HCT116 (cell line): ENCODE results near the gene ALDH3A1. TPM values are rescaled to one million over a fixed set of nuclear protein-coding genes. Genes with fewer than 3 reads are reported as not detected.

Experiments used
- ATAC-seq: fragments of 200-7000 bp; cut with Tn5 transposase; 2 replicates; pipeline ENCODE4 v1.9.1; 2020; ENCODE audit warnings: mild to moderate bottlenecking, moderate library complexity
- BruUV-seq: library from RNA; stranded (reverse); fragments of 400-500 nt; replicated peaks from 2 replicates; lab custom pipeline; 2021; lab: Mats Ljungman, UMichigan
- CTCF ChIA-PET: fragments of 300-600 bp; sonication (Branson Sonifier 250); formaldehyde crosslinking; loops from one replicate; lab custom pipeline; 2021; ENCODE audit warnings: antibody characterized with exemption; lab: Charles Lee
- POLR2A ChIA-PET: fragments of 300-600, 350-600 bp; sonication (Branson Sonifier 250); formaldehyde crosslinking; loops from one replicate; lab custom pipeline; 2021; ENCODE audit warnings: antibody characterized with exemption; lab: Charles Lee
- RAD21 ChIA-PET, 2 experiments: fragments of 300-600 bp; sonication (Branson Sonifier 250); formaldehyde crosslinking; loops; one replicate each; lab custom pipeline; 2023; ENCODE audit warnings: low total read pairs in 2 of 2; ENCODE audit not compliant: uncharacterized antibody in 2 of 2, unreplicated experiment in 2 of 2, low non-redundant PET in 1 of 2; lab: Charles Lee
- DNase-seq: peaks from one replicate; pipeline ENCODE4 v3.0.0-alpha.2; 2010; ENCODE audit warnings: low read depth, low spot score
- H2AFZ ChIP-seq: fragments of 200-600 bp; shearing (Covaris generic), sonication (generic); 2 replicates; pipeline ENCODE4 v1.6.1; 2017; ENCODE audit warnings: low read depth, mixed run types, mixed read lengths, antibody characterized with exemption, low read length; ENCODE audit not compliant: poor library complexity, severe bottlenecking
- H3K27ac ChIP-seq: 2 replicates; pipeline ENCODE4 v1.5.1; 2012; ENCODE audit warnings: low read depth, low read length
- H3K27me3 ChIP-seq: fragments of 200-600 bp; sonication (generic); 2 replicates; pipeline ENCODE4 v1.6.1; 2016; ENCODE audit warnings: mixed run types, low read length, mixed read lengths; ENCODE audit not compliant: insufficient read depth
- H3K36me3 ChIP-seq, 2 experiments: fragments of 200-500 bp in 1 of 2; fragments of 200-600 bp in 1 of 2; sonication (Bioruptor generic) in 1 of 2; sonication (generic) in 1 of 2; 2 replicates each; pipeline versions ENCODE4 v1.5.1 to v1.6.1; 2014 to 2016; ENCODE audit warnings: low read length in 2 of 2, inconsistent platforms in 1 of 2, mixed read lengths in 1 of 2, mixed run types in 1 of 2; ENCODE audit not compliant: insufficient read depth in 2 of 2, control insufficient read depth in 1 of 2
- H3K4me1 ChIP-seq, 2 experiments: fragments of 200-600 bp in 1 of 2; sonication (generic) in 1 of 2; 2 replicates each; pipeline versions ENCODE4 v1.5.1 to v1.6.1; 2012 to 2017; ENCODE audit warnings: low read length in 2 of 2, inconsistent platforms in 1 of 2, mild to moderate bottlenecking in 1 of 2, mixed read lengths in 1 of 2, mixed run types in 1 of 2, moderate library complexity in 1 of 2; ENCODE audit not compliant: insufficient read depth in 2 of 2, control insufficient read depth in 1 of 2
- H3K4me2 ChIP-seq: fragments of 200-600 bp; sonication (generic); 2 replicates; pipeline ENCODE4 v1.6.1; 2017; ENCODE audit warnings: mixed run types, low read length, mixed read lengths
- H3K4me3 ChIP-seq, 2 experiments: fragments of 200-600 bp in 1 of 2; sonication (generic) in 1 of 2; replicated peaks in 1 of 2; 2 replicates each; pipeline ENCODE4 v1.5.1; 2011 to 2016; ENCODE audit warnings: low read length in 2 of 2, control low read depth in 1 of 2, low read depth in 1 of 2, mild to moderate bottlenecking in 1 of 2, mixed read lengths in 1 of 2, mixed run types in 1 of 2
- H3K79me2 ChIP-seq: fragments of 200-600 bp; sonication (generic); 2 replicates; pipeline ENCODE4 v1.6.1; 2017; ENCODE audit warnings: mild to moderate bottlenecking, mixed run types, low read length, moderate library complexity, mixed read lengths; ENCODE audit not compliant: insufficient read depth
- H3K9ac ChIP-seq: fragments of 200-600 bp; sonication (generic); 2 replicates; pipeline ENCODE4 v1.6.1; 2016; ENCODE audit warnings: low read length, mixed read lengths
- H3K9me2 ChIP-seq: fragments of 200-600 bp; sonication (generic), shearing (Covaris generic); 2 replicates; pipeline ENCODE4 v1.6.1; 2017; ENCODE audit warnings: mixed run types, mild to moderate bottlenecking, moderate library complexity; ENCODE audit not compliant: insufficient read depth
- H3K9me3 ChIP-seq, 2 experiments: fragments of 200-500 bp in 1 of 2; fragments of 200-600 bp in 1 of 2; sonication (Bioruptor generic) in 1 of 2; sonication (generic) in 1 of 2; 2 replicates each; pipeline ENCODE4 v1.6.1; 2014 to 2017; ENCODE audit warnings: low read length in 2 of 2, mixed read lengths in 2 of 2, inconsistent platforms in 1 of 2, low read depth in 1 of 2, mild to moderate bottlenecking in 1 of 2, mixed run types in 1 of 2, moderate library complexity in 1 of 2; ENCODE audit not compliant: control insufficient read depth in 1 of 2, insufficient read depth in 1 of 2
- H4K20me1 ChIP-seq: fragments of 200-600 bp; sonication (generic), shearing (Covaris generic); 2 replicates; pipeline ENCODE4 v1.6.1; 2017; ENCODE audit warnings: mixed run types, mild to moderate bottlenecking, moderate library complexity; ENCODE audit not compliant: insufficient read depth
- CEBPB ChIP-seq: IDR thresholded peaks from 2 replicates; pipeline ENCODE4 v1.6.1; 2012; ENCODE audit warnings: low read depth
- CTCF ChIP-seq, 3 experiments: fragments of 200-600 bp in 1 of 3; sonication (generic) in 1 of 3; IDR thresholded peaks in 2 of 3; conservative IDR thresholded peaks in 1 of 3; 2 replicates each; pipeline ENCODE4 v1.5.1; 2012 to 2017; ENCODE audit warnings: low read depth in 2 of 3, low read length in 2 of 3, antibody characterized with exemption in 1 of 3, borderline replicate concordance in 1 of 3, control low read depth in 1 of 3, mild to moderate bottlenecking in 1 of 3, mixed read lengths in 1 of 3, mixed run types in 1 of 3, moderate library complexity in 1 of 3; ENCODE audit not compliant: insufficient read depth in 1 of 3
- FOSL1 ChIP-seq: IDR thresholded peaks from 2 replicates; pipeline ENCODE4 v1.6.1; 2012; ENCODE audit warnings: low read depth
- RAD21 ChIP-seq: IDR thresholded peaks from 2 replicates; pipeline ENCODE4 v1.6.1; 2012; ENCODE audit warnings: low read depth, mild to moderate bottlenecking
- intact Hi-C: fragments of 100-400 bp; cut with micrococcal nuclease; formaldehyde crosslinking; loops from 2 replicates; pipeline ENCODE4 v1.10.0; 2022
- total RNA-seq: library from RNA; stranded (reverse); gene quantifications from one replicate; pipeline ENCODE4 v1.2.1, GENCODE V29; 2021; ENCODE audit not compliant: unreplicated experiment

The ALDH3A1 gene
- total RNA-seq, 1 experiment from 2014 or later: 0.86 TPM

DNA sequence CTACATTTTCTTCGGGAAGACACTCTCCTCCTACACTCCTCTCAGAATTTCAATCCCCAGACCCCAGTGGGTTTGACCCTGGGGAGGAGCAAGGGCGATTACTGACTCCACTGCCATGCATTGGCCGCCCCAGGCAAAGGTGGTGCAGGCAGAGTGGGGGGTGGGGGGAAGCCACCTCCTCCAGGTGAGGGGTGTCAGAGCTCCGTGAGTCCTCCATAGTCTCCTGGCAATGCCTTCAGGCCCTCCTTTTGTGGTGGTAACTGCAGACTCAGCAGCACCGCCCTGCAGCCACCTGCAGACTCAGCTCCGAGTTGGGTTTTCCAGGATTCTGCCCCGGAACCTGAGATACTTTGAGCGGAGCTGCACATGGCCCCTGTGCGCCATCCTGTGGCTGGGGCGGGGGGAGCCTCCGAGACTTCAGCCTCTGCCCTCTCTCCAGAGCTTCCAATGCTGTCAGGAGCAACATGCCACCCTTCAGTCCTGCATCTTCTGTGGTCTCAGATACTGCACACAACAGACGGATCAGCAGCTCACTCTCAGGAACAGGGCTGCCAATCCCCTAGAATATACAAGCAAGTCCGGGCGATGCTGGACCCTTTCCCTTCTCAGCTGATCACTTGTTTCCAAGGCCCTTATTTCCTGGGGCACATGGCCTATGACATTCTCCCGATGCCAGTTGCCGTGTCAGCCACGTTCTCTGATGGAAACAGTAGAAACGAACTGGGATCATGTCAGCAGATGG is 29.3 kb downstream of the ALDH3A1 start:
- POLR2A ChIA-PET: no interaction called here

More for the DNA sequence above, 29.3 kb downstream of the ALDH3A1 start:
- ATAC-seq: peak; percentile 75
- ChIA-PET RAD21 (no interaction called here), CTCF (interaction anchor here (1.2 kb wide), 1 partner anchor 356 kb away, joined by 3 read pairs; the partner anchor contains the start of gene B9D1)
- no TSS peak for BruUV-seq
- H3K36me3 ChIP-seq: no peaks in the 10 kb centered on the region
- no peak overlapping the region for H3K9ac ChIP-seq
- H3K9me2 ChIP-seq: no peaks in the 10 kb centered on the region
- H2AFZ ChIP-seq: no peak overlapping the region
- no peak overlapping the region for H3K27ac ChIP-seq
- peaks cover 11 to 34% of the 10 kb centered on the region in 2 experiments; a peak in 3 of 4 replicates for H3K4me1 ChIP-seq
- H3K27me3 ChIP-seq: no peaks in the 10 kb centered on the region
- H3K79me2 ChIP-seq: no peaks in the 10 kb centered on the region
- DNase-seq: no peak
- no peaks in the 10 kb centered on the region for H3K9me3 ChIP-seq
- intact Hi-C loops: no loop called here
- H3K4me3 ChIP-seq: no peak overlapping the region
- peak overlapping the region; percentile 42 for H3K4me2 ChIP-seq
- TF ChIP-seq CEBPB (no peak), RAD21 (peak; percentile 64), CTCF (IDR thresholded peaks at IDR 0.05 in 2 of 3, conservative IDR thresholded peaks at IDR 0.05 in 1 of 3; ENCODE audit: borderline replicate concordance in 1 of 3, insufficient read depth in 1 of 3, low read depth in 2 of 3, low read length in 2 of 3) (peak; percentile 45 to 56 (median 50); a peak in 5 of 6 replicates), FOSL1 (no peak)
- TF ChIP-seq, all 23 proteins: peak for 2
- H4K20me1 ChIP-seq: no peaks in the 10 kb centered on the region
